PC-3 (cell line): Measurements from ENCODE around the gene QRICH2. TPM values are rescaled to one million over a fixed set of nuclear protein-coding genes. Genes with fewer than 3 reads are reported as not detected.
A peak's percentile ranks its signal among the peaks of the same experiment; 100 is the strongest.

Experiments
- ATAC-seq: fragments of 200-7000 bp; cut with Tn5 transposase; 2 replicates; pipeline ENCODE4 v1.9.1; 2020; ENCODE audit warnings: mild to moderate bottlenecking, moderate library complexity
- BruUV-seq: library from RNA; stranded (reverse); fragments of 400-500 nt; replicated peaks from 2 replicates; lab custom pipeline; 2021; lab: Mats Ljungman, UMichigan
- CTCF ChIA-PET: fragments of 300-600 bp; sonication (Branson Sonifier 250); formaldehyde crosslinking; loops from one replicate; lab custom pipeline; 2022; ENCODE audit warnings: antibody characterized with exemption; lab: Charles Lee
- POLR2A ChIA-PET: fragments of 300-600 bp; sonication (Branson Sonifier 250); formaldehyde crosslinking; loops from one replicate; lab custom pipeline; 2022; ENCODE audit warnings: antibody characterized with exemption; ENCODE audit not compliant: unreplicated experiment; lab: Charles Lee
- DNase-seq: peaks from one replicate; pipeline ENCODE4 v3.0.0-alpha.2; 2015
- H2AFZ ChIP-seq: fragments of 300-600 bp; sonication (generic); 2 replicates; pipeline ENCODE4 v1.6.0; 2016; ENCODE audit warnings: antibody characterized with exemption, low read length
- H3F3A ChIP-seq: fragments of 300-600 bp; sonication (generic); one replicate; pipeline ENCODE4 v1.6.0; 2017; ENCODE audit warnings: antibody characterized with exemption, low read length, control low read depth, mild to moderate bottlenecking; ENCODE audit not compliant: unreplicated experiment
- H3K27ac ChIP-seq: fragments of 300-600 bp; sonication (generic); 2 replicates; pipeline ENCODE4 v1.5.1; 2016; ENCODE audit warnings: mild to moderate bottlenecking, low read length
- H3K27me3 ChIP-seq: fragments of 300-600 bp; sonication (generic); 2 replicates; pipeline ENCODE4 v1.6.1; 2016; ENCODE audit warnings: low read length, mixed read lengths
- H3K36me3 ChIP-seq: fragments of 300-600 bp; sonication (generic); 2 replicates; pipeline ENCODE4 v1.6.1; 2016; ENCODE audit warnings: low read depth, mixed run types, low read length, mixed read lengths
- H3K4me1 ChIP-seq: fragments of 300-600 bp; sonication (generic); 2 replicates; pipeline ENCODE4 v1.5.1; 2016; ENCODE audit warnings: low read length; ENCODE audit not compliant: insufficient read depth
- H3K4me2 ChIP-seq: fragments of 300-600 bp; sonication (generic); 2 replicates; pipeline ENCODE4 v1.6.0; 2016; ENCODE audit warnings: low read length
- H3K4me3 ChIP-seq: fragments of 300-600 bp; sonication (generic); 2 replicates; pipeline ENCODE4 v1.5.1; 2016; ENCODE audit warnings: mild to moderate bottlenecking, low read length, mixed read lengths
- H3K79me2 ChIP-seq: fragments of 300-600 bp; sonication (generic); 2 replicates; pipeline ENCODE4 v1.6.1; 2017; ENCODE audit warnings: low read length, mixed read lengths
- H3K9ac ChIP-seq: fragments of 300-600 bp; sonication (generic); 2 replicates; pipeline ENCODE4 v1.6.0; 2016; ENCODE audit warnings: mild to moderate bottlenecking, low read length
- H3K9me2 ChIP-seq: fragments of 300-600 bp; sonication (generic); replicated peaks from 2 replicates; pipeline ENCODE4 v1.6.1; 2016; ENCODE audit warnings: mixed run types, low read length, mixed read lengths
- H3K9me3 ChIP-seq: fragments of 300-600 bp; sonication (generic); 2 replicates; pipeline ENCODE4 v1.6.1; 2016; ENCODE audit warnings: low read length, mixed read lengths
- H4K20me1 ChIP-seq: fragments of 300-600 bp; sonication (generic); 2 replicates; pipeline ENCODE4 v1.6.1; 2016; ENCODE audit warnings: low read length, mixed read lengths
- CTCF ChIP-seq: fragments of 300-600 bp; sonication (generic); conservative IDR thresholded peaks from 2 replicates; pipeline ENCODE4 v1.5.1; 2017; ENCODE audit warnings: antibody characterized with exemption, low read depth, mild to moderate bottlenecking, low read length
- EZH2 ChIP-seq: fragments of 300-600 bp; sonication (generic); IDR thresholded peaks from one replicate; pipeline ENCODE4 v1.6.1; 2017; ENCODE audit warnings: antibody characterized with exemption, mild to moderate bottlenecking, low read length; ENCODE audit not compliant: unreplicated experiment
- EZH2phosphoT487 ChIP-seq: fragments of 300-600 bp; sonication (generic); IDR thresholded peaks from 2 replicates; pipeline ENCODE4 v1.6.1; 2018; ENCODE audit warnings: mild to moderate bottlenecking, antibody characterized with exemption, low read length, borderline replicate concordance
- intact Hi-C: fragments of 100-400 bp; cut with micrococcal nuclease; formaldehyde crosslinking; loops from 2 replicates; pipeline ENCODE4 v1.9.0; 2023
- total RNA-seq: library from RNA; depleted of rRNA; stranded (reverse); fragments of >200 nt; gene quantifications from 2 replicates; pipeline ENCODE4 v1.2.3, GENCODE V29; 2014

QRICH2 gene
- total RNA-seq, 1 experiment from 2014 or later, result 2.2 TPM

- Histone ChIP-seq H3K27me3 (no peaks in the 10 kb centered on the region), H3K27ac (no peak overlapping the region), H2AFZ (0 out of 2 replicates have a peak overlapping the region, but pooled peaks have one; percentile 6), H3K4me2 (0 out of 2 replicates have a peak overlapping the region, but pooled peaks have one; percentile 14), H3K79me2 (peaks cover 14% of the 10 kb centered on the region), H4K20me1 (no peaks in the 10 kb centered on the region), H3K9ac (no peak overlapping the region), H3F3A (no peaks in the 10 kb centered on the region), H3K36me3 (no peaks in the 10 kb centered on the region), H3K4me3 (no peak overlapping the region), H3K9me2 (no peaks in the 10 kb centered on the region), H3K4me1 (peaks cover 18% of the 10 kb centered on the region), H3K9me3 (no peaks in the 10 kb centered on the region)
- ChIA-PET POLR2A (interaction anchor here (0.5 kb wide), 1 partner anchor 520 kb away, joined by 5 read pairs; no protein-coding TSS in a partner anchor), CTCF (interaction anchor here (0.7 to 1.4 kb wide), 2 partner anchors 28 to 101 kb away, joined by 7 to 9 read pairs; partner anchors contain the start of gene SPHK1)
- peak; percentile 44 for DNase-seq
- no TSS peak for BruUV-seq
- no peak for TF ChIP-seq EZH2
- peak; percentile 5; the same call in 1 of the 2 replicates for ATAC-seq
- intact Hi-C loops, result no loop called here
Observed at GRCh38 chr17:76356803-76357456, 48.9 kb upstream of the QRICH2 start.

- Histone ChIP-seq H4K20me1 (no peaks in the 10 kb centered on the region), H3K9ac (peak overlapping the region; percentile 78; the same call in 1 of the 2 replicates), H3K9me3 (no peaks in the 10 kb centered on the region), H3K27ac (peak overlapping the region; percentile 27), H3K9me2 (no peaks in the 10 kb centered on the region), H3K4me3 (peak overlapping the region; percentile 92; the same call in 1 of the 2 replicates), H3K79me2 (peaks cover 35% of the 10 kb centered on the region), H3K4me1 (peaks cover 24% of the 10 kb centered on the region), H3F3A (no peaks in the 10 kb centered on the region), H2AFZ (peak overlapping the region; percentile 89), H3K36me3 (no peaks in the 10 kb centered on the region), H3K27me3 (no peaks in the 10 kb centered on the region), H3K4me2 (peak overlapping the region; percentile 90)
- DNase-seq, result peak; percentile 31
- POLR2A ChIA-PET, result interaction anchor here (0.5 to 0.6 kb wide), 2 partner anchors 30 to 33 kb away, joined by 5 to 10 read pairs; no protein-coding TSS in a partner anchor
- no TSS peak for BruUV-seq
- CTCF ChIA-PET, result interaction anchor here (1.0 to 2.0 kb wide), 3 partner anchors 16 to 104 kb away, joined by 3 to 12 read pairs (median 9); no protein-coding TSS in a partner anchor
- no peak for ATAC-seq
- intact Hi-C loops, result loop anchor here (2.0 to 5.0 kb wide), 2 partner anchors 16 to 32 kb away; no protein-coding TSS in a partner anchor
- TF ChIP-seq EZH2phosphoT487, result no peak
- no peak for TF ChIP-seq EZH2
- no peak for TF ChIP-seq CTCF
Observed at GRCh38 chr17:76354747-76355310, 46.8 kb upstream of the QRICH2 start.

GRCh38 chr17:76354317-76354729 is 46.2 kb upstream of the QRICH2 start:
- POLR2A ChIA-PET, result interaction anchor here (0.7 to 1.0 kb wide), 2 partner anchors 16 to 59 kb away, joined by 4 to 13 read pairs; no protein-coding TSS in a partner anchor
- ATAC-seq, result no peak; the same call in 1 of the 2 replicates
- DNase-seq, result no peak
- no peaks in the 10 kb centered on the region for H3K9me3 ChIP-seq
- CTCF ChIA-PET, result interaction anchor here (1.0 to 2.3 kb wide), 5 partner anchors 11 to 50 kb away, joined by 3 to 19 read pairs (median 3); partner anchors contain the start of gene SPHK1
- BruUV-seq, result TSS peak; percentile 75
- intact Hi-C loops, result loop anchor here (2.0 to 5.0 kb wide), 2 partner anchors 16 to 33 kb away; no protein-coding TSS in a partner anchor
- peak overlapping the region; percentile 78 for H3K9ac ChIP-seq
- TF ChIP-seq EZH2 (no peak), CTCF (no peak), EZH2phosphoT487 (no peak)
- H3F3A ChIP-seq, result no peaks in the 10 kb centered on the region
- H4K20me1 ChIP-seq, result no peaks in the 10 kb centered on the region
- H3K79me2 ChIP-seq, result peaks cover 40% of the 10 kb centered on the region
- H3K4me3 ChIP-seq, result peak overlapping the region; percentile 92
- H3K4me2 ChIP-seq, result peak overlapping the region; percentile 90
- H3K9me2 ChIP-seq, result no peaks in the 10 kb centered on the region
- H3K27me3 ChIP-seq, result no peaks in the 10 kb centered on the region
- no peaks in the 10 kb centered on the region for H3K36me3 ChIP-seq
- peak overlapping the region; percentile 94 for H2AFZ ChIP-seq
- H3K27ac ChIP-seq, result peak overlapping the region; percentile 81
- H3K4me1 ChIP-seq, result peaks cover 24% of the 10 kb centered on the region
